Astrocyte of the cerebellum (primary cell): ENCODE results near the gene LRG1.
A peak's percentile ranks its signal among the peaks of the same experiment; 100 is the strongest.

Experiments used
- DNase-seq: peaks from one replicate; pipeline ENCODE4 v3.0.0-alpha.2; 2011; ENCODE audit warnings: low read depth
- H3K4me3 ChIP-seq: 2 replicates; pipeline ENCODE4 v1.5.1; 2011; ENCODE audit warnings: mild to moderate bottlenecking, low read depth, low read length, moderate library complexity
- in situ Hi-C: cut with HindIII; loops from 2 replicates; pipeline ENCODE4 v1.10.0; 2017; ENCODE audit warnings: low sequenced_read_pairs
- TF ChIP-seq, protein P1 (sequence below): IDR thresholded peaks from 2 replicates; pipeline ENCODE4 v1.5.1; 2012; ENCODE audit warnings: low read length, low read depth, moderate library complexity, mild to moderate bottlenecking; ENCODE audit errors: missing control alignments

Gene LRG1

DNA sequence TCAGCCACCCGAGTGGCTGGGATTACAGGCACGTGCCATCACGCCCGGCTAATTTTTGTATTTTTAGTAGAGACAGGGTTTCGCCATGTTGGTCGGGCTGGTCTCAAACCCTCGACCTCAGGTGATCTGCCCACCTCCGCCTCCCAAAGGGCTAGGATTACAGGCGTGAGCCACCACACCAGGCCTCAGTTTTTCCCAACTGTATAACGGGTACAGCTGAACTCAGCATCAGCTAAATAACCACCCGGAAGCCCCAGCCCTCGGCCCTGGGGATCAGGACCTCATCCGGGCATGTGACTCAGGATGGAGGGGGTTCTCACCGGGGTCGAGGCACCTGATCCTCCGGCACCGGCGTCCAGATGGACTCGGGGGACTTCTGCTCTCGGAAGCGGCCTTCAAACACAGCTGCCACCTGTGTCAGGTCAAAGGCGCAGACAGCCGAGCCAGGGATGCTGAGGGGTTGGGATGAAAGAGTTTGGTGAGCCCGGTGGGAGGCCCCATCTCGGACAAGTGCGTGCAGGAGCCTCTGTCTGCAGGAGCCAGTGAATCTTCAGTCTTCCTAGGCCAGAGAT lies 10.7 kb upstream of the LRG1 start:
- DNase-seq, result no peak
- in situ Hi-C loops, result no loop called here
- TF ChIP-seq, protein P1, sequence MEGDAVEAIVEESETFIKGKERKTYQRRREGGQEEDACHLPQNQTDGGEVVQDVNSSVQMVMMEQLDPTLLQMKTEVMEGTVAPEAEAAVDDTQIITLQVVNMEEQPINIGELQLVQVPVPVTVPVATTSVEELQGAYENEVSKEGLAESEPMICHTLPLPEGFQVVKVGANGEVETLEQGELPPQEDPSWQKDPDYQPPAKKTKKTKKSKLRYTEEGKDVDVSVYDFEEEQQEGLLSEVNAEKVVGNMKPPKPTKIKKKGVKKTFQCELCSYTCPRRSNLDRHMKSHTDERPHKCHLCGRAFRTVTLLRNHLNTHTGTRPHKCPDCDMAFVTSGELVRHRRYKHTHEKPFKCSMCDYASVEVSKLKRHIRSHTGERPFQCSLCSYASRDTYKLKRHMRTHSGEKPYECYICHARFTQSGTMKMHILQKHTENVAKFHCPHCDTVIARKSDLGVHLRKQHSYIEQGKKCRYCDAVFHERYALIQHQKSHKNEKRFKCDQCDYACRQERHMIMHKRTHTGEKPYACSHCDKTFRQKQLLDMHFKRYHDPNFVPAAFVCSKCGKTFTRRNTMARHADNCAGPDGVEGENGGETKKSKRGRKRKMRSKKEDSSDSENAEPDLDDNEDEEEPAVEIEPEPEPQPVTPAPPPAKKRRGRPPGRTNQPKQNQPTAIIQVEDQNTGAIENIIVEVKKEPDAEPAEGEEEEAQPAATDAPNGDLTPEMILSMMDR, result no peak
- no peak overlapping the region for H3K4me3 ChIP-seq

DNA sequence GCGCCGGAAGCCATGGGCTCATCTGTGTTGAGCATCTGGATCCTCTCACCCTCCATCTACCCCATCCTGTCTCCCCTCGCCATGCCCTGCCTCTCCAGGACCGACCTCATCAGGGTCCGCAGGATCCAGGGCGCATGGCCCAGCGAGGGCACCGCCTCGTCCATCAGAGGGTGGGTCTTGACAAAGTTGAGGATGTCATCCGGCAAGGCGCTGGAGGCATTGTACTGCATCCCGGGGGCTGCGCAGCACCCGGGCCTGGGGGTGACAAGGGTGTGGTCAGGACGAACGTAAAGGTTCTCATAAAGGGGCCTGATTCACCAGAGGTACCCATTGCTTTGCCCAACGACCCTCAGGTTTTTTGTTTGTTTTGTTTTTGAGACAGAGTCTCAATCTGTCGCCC lies 10.2 kb upstream of the LRG1 start:
- H3K4me3 ChIP-seq, result no peak overlapping the region
- DNase-seq, result no peak
- in situ Hi-C loops, result no loop called here
- TF ChIP-seq, protein P1, result no peak

DNA sequence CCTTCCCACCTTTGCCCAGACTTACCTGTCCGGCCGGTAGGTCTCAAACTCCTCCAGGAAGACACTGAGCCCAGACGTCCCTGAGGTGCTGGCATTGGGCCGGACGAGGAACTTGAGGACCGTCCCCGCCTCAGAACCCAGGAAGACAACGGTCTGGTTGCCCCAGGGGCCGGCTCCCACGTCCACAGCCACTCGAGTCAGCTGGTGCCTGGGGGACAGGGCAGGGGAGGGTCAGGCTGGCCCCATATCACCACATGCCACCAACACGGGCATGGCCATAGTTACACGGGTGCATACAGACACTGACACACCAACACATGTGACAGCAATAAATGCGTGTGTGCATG lies 8.4 kb upstream of the LRG1 start:
- no peak overlapping the region for H3K4me3 ChIP-seq
- in situ Hi-C loops, result no loop called here
- TF ChIP-seq, protein P1, result no peak
- DNase-seq, result no peak

DNA sequence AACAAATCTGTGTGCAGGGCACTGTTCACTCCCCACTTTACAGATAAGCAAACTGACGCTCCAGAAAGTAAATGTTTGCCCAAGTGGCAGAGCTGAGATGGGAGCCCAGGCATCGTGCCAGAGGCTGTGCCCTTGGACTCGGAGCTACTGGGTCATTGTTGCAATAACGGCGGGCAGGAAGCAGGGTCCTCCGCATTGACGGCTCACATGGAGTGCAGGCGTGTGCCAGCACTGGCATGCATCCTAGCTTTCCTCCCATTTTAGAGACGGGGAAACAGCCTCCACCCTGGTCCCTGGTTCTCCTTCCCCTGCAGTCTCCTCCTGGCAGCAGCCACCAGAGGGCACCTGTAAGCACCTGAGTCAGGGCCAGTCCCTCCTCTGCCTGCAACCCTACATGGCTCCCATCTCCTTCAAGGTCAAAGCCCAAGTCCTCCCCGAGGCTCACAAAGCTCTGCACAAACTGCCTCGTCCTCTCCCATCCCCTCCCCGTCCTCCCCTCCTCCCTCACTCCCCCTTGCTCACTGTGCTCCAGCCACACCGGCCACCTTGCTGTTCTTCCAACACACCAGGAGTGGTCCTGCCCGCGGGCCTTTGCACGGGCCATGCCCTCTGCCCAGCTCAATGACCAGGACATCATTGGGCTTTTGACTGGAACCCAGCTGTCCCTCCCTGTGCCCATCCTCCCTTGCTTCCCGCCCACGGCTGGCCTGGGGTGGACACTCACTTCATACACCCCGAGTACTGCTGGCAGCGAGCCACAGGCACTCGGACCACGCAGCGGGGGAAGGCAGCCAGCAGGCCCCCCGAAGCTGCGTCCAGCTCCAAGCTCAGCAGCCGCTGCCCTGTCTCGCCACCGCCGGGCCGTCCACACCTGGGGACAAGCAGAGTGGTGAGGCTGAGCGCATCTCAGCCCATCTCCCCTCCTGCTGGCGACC lies 7.7 kb upstream of the LRG1 start:
- DNase-seq, result no peak
- TF ChIP-seq, protein P1, result peak; percentile 37
- H3K4me3 ChIP-seq, result no peak overlapping the region
- in situ Hi-C loops, result no loop called here

DNA sequence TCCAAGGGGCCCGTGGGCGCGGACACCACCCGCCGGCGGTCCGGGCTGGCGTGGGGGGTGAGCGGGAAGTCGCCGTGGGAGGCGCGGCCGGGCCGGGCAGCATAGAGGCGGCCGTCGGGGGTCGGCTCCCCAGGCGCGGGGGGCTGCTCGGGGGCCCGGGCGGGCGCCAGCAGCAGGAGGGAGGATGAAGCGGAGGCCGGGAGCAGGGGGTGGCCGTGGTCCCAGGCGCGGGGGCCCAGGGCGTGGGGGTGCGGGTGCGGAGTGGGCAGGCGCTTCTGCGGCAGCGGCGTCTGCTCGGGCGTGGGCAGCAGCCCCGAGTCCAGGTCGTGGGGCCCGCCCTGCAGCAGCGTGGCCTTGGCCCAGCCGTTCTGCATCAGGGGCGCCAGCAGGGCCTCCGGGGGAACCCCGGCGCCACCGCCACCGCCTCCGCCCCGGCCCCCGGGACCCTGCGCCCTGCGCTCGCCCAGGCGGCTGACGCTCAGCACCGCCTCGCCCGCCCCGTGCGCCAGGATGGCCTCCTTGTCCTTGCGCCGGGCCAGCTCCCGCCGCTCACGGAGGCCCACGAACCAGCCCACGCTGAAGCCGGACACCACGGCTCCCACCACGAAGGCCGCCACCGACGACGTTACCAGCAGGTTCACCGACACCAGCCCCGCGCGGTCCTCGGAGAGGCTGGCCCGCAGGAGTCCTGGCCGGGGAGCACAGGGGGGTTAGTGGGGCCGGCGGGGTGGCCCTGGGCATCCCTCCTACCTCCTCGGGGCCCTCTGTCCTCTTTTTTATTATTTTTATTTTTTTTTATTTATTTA lies 4.2 kb upstream of the LRG1 start:
- TF ChIP-seq, protein P1, result no peak
- DNase-seq, result no peak
- H3K4me3 ChIP-seq, result no peak overlapping the region
- in situ Hi-C loops, result no loop called here
